ENCODE measurements around the gene IL18BP. TPM values are rescaled to one million over a fixed set of nuclear protein-coding genes. Genes with fewer than 3 reads are reported as not detected.

Gene IL18BP
- total RNA-seq, 4 donors from 2014 or later, result 0.91 to 3.0 (median 2.5) TPM

GRCh38 chr11:72030472-72031045, 31.9 kb downstream of the IL18BP start:
- in situ Hi-C loops (cut with MboI; ENCODE audit: low sequenced_read_pairs in 4 of 4) (no loop called here), intact Hi-C loops (cut with DNase I; ENCODE audit: low total_unique reads) (no loop called here)
- H3K4me1 ChIP-seq, result peaks cover 26 to 62% of the 10 kb centered on the region in 2 donors
- TF ChIP-seq, protein P1, sequence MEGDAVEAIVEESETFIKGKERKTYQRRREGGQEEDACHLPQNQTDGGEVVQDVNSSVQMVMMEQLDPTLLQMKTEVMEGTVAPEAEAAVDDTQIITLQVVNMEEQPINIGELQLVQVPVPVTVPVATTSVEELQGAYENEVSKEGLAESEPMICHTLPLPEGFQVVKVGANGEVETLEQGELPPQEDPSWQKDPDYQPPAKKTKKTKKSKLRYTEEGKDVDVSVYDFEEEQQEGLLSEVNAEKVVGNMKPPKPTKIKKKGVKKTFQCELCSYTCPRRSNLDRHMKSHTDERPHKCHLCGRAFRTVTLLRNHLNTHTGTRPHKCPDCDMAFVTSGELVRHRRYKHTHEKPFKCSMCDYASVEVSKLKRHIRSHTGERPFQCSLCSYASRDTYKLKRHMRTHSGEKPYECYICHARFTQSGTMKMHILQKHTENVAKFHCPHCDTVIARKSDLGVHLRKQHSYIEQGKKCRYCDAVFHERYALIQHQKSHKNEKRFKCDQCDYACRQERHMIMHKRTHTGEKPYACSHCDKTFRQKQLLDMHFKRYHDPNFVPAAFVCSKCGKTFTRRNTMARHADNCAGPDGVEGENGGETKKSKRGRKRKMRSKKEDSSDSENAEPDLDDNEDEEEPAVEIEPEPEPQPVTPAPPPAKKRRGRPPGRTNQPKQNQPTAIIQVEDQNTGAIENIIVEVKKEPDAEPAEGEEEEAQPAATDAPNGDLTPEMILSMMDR (IDR thresholded peaks at IDR 0.05 in 4 of 5, conservative IDR thresholded peaks at IDR 0.05 in 1 of 5), result no peak
- no peak for TF ChIP-seq POLR2A (IDR thresholded peaks at IDR 0.05)
- H3K4me3 ChIP-seq, result no peak overlapping the region
- ATAC-seq (no peak), DNase-seq (no peak)
- H3K36me3 ChIP-seq, result peaks cover 0 to 67% of the 10 kb centered on the region in 2 donors
- peak overlapping the region in 1 of 4 donors; percentile 35 for H3K27ac ChIP-seq
- no peaks in the 10 kb centered on the region for H3K9me3 ChIP-seq
- H3K27me3 ChIP-seq, result no peaks in the 10 kb centered on the region

- peaks cover 44 to 60% of the 10 kb centered on the region in 2 donors for H3K4me1 ChIP-seq
- peak overlapping the region in 1 of 4 donors; percentile 20 for H3K4me3 ChIP-seq
- no peak for ATAC-seq
- peaks cover 0 to 38% of the 10 kb centered on the region in 2 donors for H3K36me3 ChIP-seq
- intact Hi-C loops (cut with DNase I; ENCODE audit: low total_unique reads), result no loop called here
- H3K27me3 ChIP-seq, result no peaks in the 10 kb centered on the region
- in situ Hi-C loops (cut with MboI; ENCODE audit: low sequenced_read_pairs in 4 of 4), result loop anchor here in 1 of 4 donors (5.0 kb wide), 1 partner anchor 41 kb away; no protein-coding TSS in a partner anchor
- peak overlapping the region in 3 of 4 donors; percentile 49 to 97 (median 87) for H3K27ac ChIP-seq
- H3K9me3 ChIP-seq, result no peaks in the 10 kb centered on the region
- TF ChIP-seq, protein P1 (IDR thresholded peaks at IDR 0.05 in 4 of 5, conservative IDR thresholded peaks at IDR 0.05 in 1 of 5), result no peak
- no peak for TF ChIP-seq POLR2A (IDR thresholded peaks at IDR 0.05)
- DNase-seq, result no peak
Measured at GRCh38 chr11:72036687-72037086, 38.0 kb downstream of the IL18BP start.

DNA sequence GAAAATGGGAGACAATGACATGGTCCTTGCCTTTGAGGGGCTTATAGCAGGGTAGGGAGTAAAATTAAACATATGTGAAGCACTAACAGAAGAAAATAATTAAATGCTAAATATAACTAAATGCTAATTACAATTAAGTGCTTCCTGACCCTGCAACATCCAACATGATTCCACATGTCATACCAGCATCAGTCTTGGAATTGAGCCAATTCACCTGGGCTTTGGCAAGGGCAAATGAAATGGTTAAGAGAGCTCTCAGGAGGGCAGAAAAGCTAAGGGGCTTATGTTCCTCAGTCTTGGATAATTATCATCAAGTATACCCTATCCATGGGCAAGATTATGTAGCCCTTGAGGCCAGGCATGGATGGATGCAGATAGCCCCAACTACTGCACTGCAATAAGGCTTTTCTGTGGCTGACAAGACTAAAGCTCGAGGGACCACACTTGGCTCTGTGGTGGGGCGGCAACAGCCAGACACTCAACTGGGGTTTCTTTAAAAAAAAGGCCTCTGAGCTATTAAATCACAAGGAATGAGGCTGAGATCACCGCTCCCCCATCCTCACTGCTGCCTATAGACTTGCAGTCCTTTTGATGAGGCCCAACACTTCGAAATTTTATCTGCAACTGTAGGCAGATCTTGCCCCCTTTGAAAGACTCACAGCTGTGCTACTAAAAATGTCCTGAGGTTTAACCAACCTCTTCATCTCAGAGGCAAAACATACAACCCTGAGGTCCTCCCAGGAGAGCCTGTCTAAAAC, 39.0 kb downstream of the IL18BP start:
- Histone ChIP-seq H3K36me3 (peaks cover 0 to 31% of the 10 kb centered on the region in 2 donors), H3K9me3 (no peaks in the 10 kb centered on the region), H3K4me1 (peaks cover 52 to 55% of the 10 kb centered on the region in 2 donors), H3K27me3 (no peaks in the 10 kb centered on the region), H3K4me3 (peak overlapping the region; percentile 57 to 83 (median 70)), H3K27ac (peak overlapping the region; percentile 87 to 97 (median 97))
- DNase-seq (peak in 1 of 2 donors; percentile 33), ATAC-seq (no peak)
- in situ Hi-C loops (cut with MboI; ENCODE audit: low sequenced_read_pairs in 4 of 4), result loop anchor here in 1 of 4 donors (5.0 kb wide), 1 partner anchor 40 kb away; no protein-coding TSS in a partner anchor
- no peak for TF ChIP-seq POLR2A (IDR thresholded peaks at IDR 0.05)
- TF ChIP-seq, protein P1 (IDR thresholded peaks at IDR 0.05 in 4 of 5, conservative IDR thresholded peaks at IDR 0.05 in 1 of 5), result no peak
- intact Hi-C loops (cut with DNase I; ENCODE audit: low total_unique reads), result loop anchor here (1.0 kb wide), 2 partner anchors 75 to 186 kb away; partner anchors contain the start of gene ANAPC15

DNA sequence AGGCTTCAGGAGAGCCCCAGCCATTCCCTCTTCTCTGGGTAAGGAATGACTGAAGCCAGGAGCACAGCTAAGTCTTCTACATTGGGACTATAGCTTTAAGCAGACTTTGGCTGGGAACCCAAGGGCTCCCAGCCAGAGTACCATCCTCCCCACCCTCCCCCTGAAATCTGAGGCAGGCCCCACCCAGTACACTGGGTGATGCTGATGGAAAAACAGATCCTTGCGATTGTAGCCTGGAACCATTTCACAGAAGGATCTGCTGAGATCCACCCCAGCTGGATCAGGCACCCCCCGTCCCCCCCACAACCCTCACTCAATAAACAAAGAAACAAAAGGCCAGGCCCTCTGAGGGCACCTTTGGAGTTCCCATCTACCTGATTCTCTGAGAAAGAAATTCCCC, 39.8 kb downstream of the IL18BP start:
- in situ Hi-C loops (cut with MboI; ENCODE audit: low sequenced_read_pairs in 4 of 4), result loop anchor here in 1 of 4 donors (5.0 kb wide), 1 partner anchor 39 kb away; no protein-coding TSS in a partner anchor
- H3K36me3 ChIP-seq, result peaks cover 0 to 25% of the 10 kb centered on the region in 2 donors
- H3K27ac ChIP-seq, result peak overlapping the region; percentile 87 to 97 (median 97)
- no peaks in the 10 kb centered on the region for H3K27me3 ChIP-seq
- ATAC-seq (peak; percentile 55 to 60), DNase-seq (peak; percentile 79 to 85)
- no peaks in the 10 kb centered on the region for H3K9me3 ChIP-seq
- intact Hi-C loops (cut with DNase I; ENCODE audit: low total_unique reads), result loop anchor here (1.0 kb wide), 2 partner anchors 74 to 185 kb away; partner anchors contain the start of gene ANAPC15
- H3K4me3 ChIP-seq, result peak overlapping the region; percentile 57 to 83 (median 70)
- TF ChIP-seq, protein P1 (IDR thresholded peaks at IDR 0.05 in 4 of 5, conservative IDR thresholded peaks at IDR 0.05 in 1 of 5), result no peak
- TF ChIP-seq POLR2A (IDR thresholded peaks at IDR 0.05), result peak; percentile 78 to 82
- H3K4me1 ChIP-seq, result peaks cover 49 to 53% of the 10 kb centered on the region in 2 donors

Measured in gastrocnemius medialis (tissue), 4 donors.